Muscle of leg (tissue), 11 donors: ENCODE measurements around the gene ANKRD62. TPM values are rescaled to one million over a fixed set of nuclear protein-coding genes. Genes with fewer than 3 reads are reported as not detected.

Source experiments
- DNase-seq: peaks from one replicate; pipeline ENCODE4 v3.0.0; 2013
- H3K27ac ChIP-seq: one replicate; pipeline ENCODE4 v1.5.1; 2013; ENCODE audit warnings: mild to moderate bottlenecking, low read length, control low read depth
- H3K27me3 ChIP-seq: one replicate; pipeline ENCODE4 v1.6.1; 2013; ENCODE audit warnings: low read length; ENCODE audit not compliant: control insufficient read depth, insufficient read depth
- H3K36me3 ChIP-seq: one replicate; pipeline ENCODE4 v1.6.1; 2013; ENCODE audit warnings: low read length; ENCODE audit not compliant: control insufficient read depth, insufficient read depth
- H3K4me1 ChIP-seq: one replicate; pipeline ENCODE4 v1.6.1; 2013; ENCODE audit warnings: low read length; ENCODE audit not compliant: control insufficient read depth, insufficient read depth
- H3K4me3 ChIP-seq: one replicate; pipeline ENCODE4 v1.5.1; 2013; ENCODE audit warnings: low read length, control low read depth
- H3K9me3 ChIP-seq: replicated peaks from 2 replicates; pipeline ENCODE4 v1.6.1; 2013; ENCODE audit warnings: low read depth, low read length; ENCODE audit not compliant: control insufficient read depth
- WGBS: methylation state at CpG from one replicate; pipeline ENCODE4 v1.1.5; 2013; ENCODE audit warnings: missing lambda C conversion rate; ENCODE audit not compliant: insufficient coverage; 5-methylcytosine and 5-hydroxymethylcytosine counted together
- polyA plus RNA-seq, 8 donors: library from polyadenylated mRNA; unstranded; fragments of 120-200 nt; gene quantifications; one replicate each; pipeline versions ENCODE4 v1.2.1 to v1.2.3, GENCODE V29; 2013; ENCODE audit warnings: inconsistent platforms in 1 of 8, low replicate concordance in 1 of 8; ENCODE audit not compliant: insufficient read length in 8 of 8, insufficient read depth in 1 of 8
- total RNA-seq: library from RNA; stranded (reverse); fragments of 120-200 nt; gene quantifications from one replicate; pipeline ENCODE4 v1.2.4, GENCODE V29; 2013

The ANKRD62 gene
- total and polyA plus RNA-seq, 9 donors, result 0.04 to 0.07 (median 0.05) TPM; not detected in 6

GRCh38 chr18:12085136-12085535 is 8.5 kb upstream of the ANKRD62 start:
- H3K27ac ChIP-seq, result no peak overlapping the region
- H3K36me3 ChIP-seq, result no peaks in the 10 kb centered on the region
- no peaks in the 10 kb centered on the region for H3K27me3 ChIP-seq
- H3K4me3 ChIP-seq, result no peak overlapping the region
- H3K9me3 ChIP-seq, result no peaks in the 10 kb centered on the region
- DNase-seq, result no peak
- H3K4me1 ChIP-seq, result peaks cover 1% of the 10 kb centered on the region
- WGBS, result 88% methylated on average over 10 of the region's 13 CpGs

- H3K27me3 ChIP-seq, result no peaks in the 10 kb centered on the region
- DNase-seq, result no peak
- no peaks in the 10 kb centered on the region for H3K9me3 ChIP-seq
- no peaks in the 10 kb centered on the region for H3K4me1 ChIP-seq
- H3K27ac ChIP-seq, result no peak overlapping the region
- 96% methylated on average over 2 of the region's 4 CpGs for WGBS
- no peaks in the 10 kb centered on the region for H3K36me3 ChIP-seq
- H3K4me3 ChIP-seq, result no peak overlapping the region
These were observed 7.9 kb upstream of the ANKRD62 start for GRCh38 chr18:12085786-12086185.

- no peak overlapping the region for H3K27ac ChIP-seq
- DNase-seq, result no peak
- peaks cover 2% of the 10 kb centered on the region for H3K4me1 ChIP-seq
- H3K36me3 ChIP-seq, result no peaks in the 10 kb centered on the region
- no peaks in the 10 kb centered on the region for H3K27me3 ChIP-seq
- no peaks in the 10 kb centered on the region for H3K9me3 ChIP-seq
- H3K4me3 ChIP-seq, result no peak overlapping the region
- WGBS, result 77% methylated on average over 4 of the region's 5 CpGs
These were observed 7.4 kb upstream of the ANKRD62 start for GRCh38 chr18:12086249-12086648.

GRCh38 chr18:12086677-12087470 is 6.8 kb upstream of the ANKRD62 start:
- WGBS, result 90% methylated on average over 18 of the region's 18 CpGs
- no peak for DNase-seq
- Histone ChIP-seq H3K4me3 (no peak overlapping the region), H3K4me1 (peaks cover 7% of the 10 kb centered on the region), H3K27me3 (no peaks in the 10 kb centered on the region), H3K9me3 (no peaks in the 10 kb centered on the region), H3K36me3 (no peaks in the 10 kb centered on the region), H3K27ac (no peak overlapping the region)

- no peak overlapping the region for H3K27ac ChIP-seq
- 92% methylated on average over 3 of the region's 3 CpGs for WGBS
- no peaks in the 10 kb centered on the region for H3K36me3 ChIP-seq
- no peaks in the 10 kb centered on the region for H3K9me3 ChIP-seq
- H3K27me3 ChIP-seq, result no peaks in the 10 kb centered on the region
- H3K4me3 ChIP-seq, result no peak overlapping the region
- DNase-seq, result no peak
- peaks cover 7% of the 10 kb centered on the region for H3K4me1 ChIP-seq
These were observed 6.1 kb upstream of the ANKRD62 start for GRCh38 chr18:12087471-12088025.

- DNase-seq, result no peak
- Histone ChIP-seq H3K36me3 (no peaks in the 10 kb centered on the region), H3K4me3 (no peak overlapping the region), H3K4me1 (peaks cover 7% of the 10 kb centered on the region), H3K27me3 (no peaks in the 10 kb centered on the region), H3K27ac (no peak overlapping the region), H3K9me3 (no peaks in the 10 kb centered on the region)
- 78% methylated on average over 4 of the region's 4 CpGs for WGBS
These were observed 5.5 kb upstream of the ANKRD62 start for GRCh38 chr18:12088096-12088495.

GRCh38 chr18:12088731-12089375 is 4.8 kb upstream of the ANKRD62 start:
- Histone ChIP-seq H3K4me3 (no peak overlapping the region), H3K4me1 (peaks cover 7% of the 10 kb centered on the region), H3K9me3 (no peaks in the 10 kb centered on the region), H3K27ac (no peak overlapping the region), H3K27me3 (no peaks in the 10 kb centered on the region), H3K36me3 (no peaks in the 10 kb centered on the region)
- DNase-seq, result no peak
- WGBS, result 77% methylated on average over 5 of the region's 5 CpGs

GRCh38 chr18:12091538-12092141 is 2.0 kb upstream of the ANKRD62 start:
- Histone ChIP-seq H3K36me3 (no peaks in the 10 kb centered on the region), H3K4me1 (peaks cover 7% of the 10 kb centered on the region), H3K9me3 (no peaks in the 10 kb centered on the region), H3K4me3 (no peak overlapping the region), H3K27me3 (no peaks in the 10 kb centered on the region), H3K27ac (no peak overlapping the region)
- 84% methylated on average over 9 of the region's 9 CpGs for WGBS
- peak; percentile 70 for DNase-seq

- no peaks in the 10 kb centered on the region for H3K36me3 ChIP-seq
- H3K4me3 ChIP-seq, result no peak overlapping the region
- no peaks in the 10 kb centered on the region for H3K9me3 ChIP-seq
- peaks cover 7% of the 10 kb centered on the region for H3K4me1 ChIP-seq
- no peaks in the 10 kb centered on the region for H3K27me3 ChIP-seq
- no peak for DNase-seq
- WGBS, result 82% methylated on average over 14 of the region's 17 CpGs
- H3K27ac ChIP-seq, result no peak overlapping the region
These were observed 1.0 kb upstream of the ANKRD62 start for GRCh38 chr18:12092398-12093229.
